Stimulated activated CD8-positive, alpha-beta memory T cell treated with anti-CD3 and anti-CD28 coated beads, Interleukin-7, amount 100 ng/mL, for 1 hour (primary cell): ENCODE data around the gene COL25A1.
"Not testable (repeated sequence)": the region's sequence is repeated elsewhere in the genome, so short reads cannot be mapped to it uniquely, and the experiment has no call there.

Experiments
- DNase-seq, 2 donors: peaks; one replicate each; pipeline ENCODE4 v3.0.0-alpha.2; 2020; ENCODE audit warnings: low read depth in 2 of 2

The COL25A1 gene

DNA sequence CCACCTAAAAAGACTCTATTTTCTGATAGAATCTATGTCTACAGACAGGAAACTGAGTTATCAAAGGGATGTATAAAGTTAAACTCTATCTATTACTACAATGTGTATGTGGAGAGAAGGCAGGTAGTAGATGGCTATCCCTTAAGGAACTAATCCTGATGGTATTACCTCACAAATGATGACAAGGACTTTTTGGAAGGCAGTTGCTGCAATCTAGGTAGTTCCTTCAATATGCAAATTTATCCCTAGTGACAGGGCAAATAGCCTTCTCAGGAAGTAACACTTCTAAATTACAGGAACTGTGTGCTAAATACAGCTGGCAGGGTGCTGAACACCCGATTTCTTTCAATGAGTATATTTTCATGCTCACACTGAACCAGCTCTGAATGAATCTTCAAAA, 177.4 kb downstream of the COL25A1 start:
- DNase-seq: no peak

DNA sequence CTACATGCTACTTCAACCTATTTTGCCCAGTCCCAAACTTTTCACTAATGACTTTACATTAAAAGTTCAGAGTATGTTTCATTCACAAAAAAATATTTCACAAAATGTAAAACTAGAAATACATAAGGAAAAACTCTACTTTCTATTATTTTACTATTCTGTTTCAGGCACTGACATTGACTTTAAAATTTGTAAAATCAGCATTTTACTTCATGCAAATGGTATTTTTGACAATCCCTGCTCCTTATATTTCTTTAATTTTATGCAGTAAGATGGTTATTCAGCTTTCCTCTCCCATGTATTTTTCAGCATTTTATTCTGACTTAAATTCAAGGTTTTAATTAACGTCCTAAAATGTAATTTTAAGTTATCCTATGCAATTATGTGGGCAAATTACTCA, 178.5 kb downstream of the COL25A1 start:
- DNase-seq: no peak

DNA sequence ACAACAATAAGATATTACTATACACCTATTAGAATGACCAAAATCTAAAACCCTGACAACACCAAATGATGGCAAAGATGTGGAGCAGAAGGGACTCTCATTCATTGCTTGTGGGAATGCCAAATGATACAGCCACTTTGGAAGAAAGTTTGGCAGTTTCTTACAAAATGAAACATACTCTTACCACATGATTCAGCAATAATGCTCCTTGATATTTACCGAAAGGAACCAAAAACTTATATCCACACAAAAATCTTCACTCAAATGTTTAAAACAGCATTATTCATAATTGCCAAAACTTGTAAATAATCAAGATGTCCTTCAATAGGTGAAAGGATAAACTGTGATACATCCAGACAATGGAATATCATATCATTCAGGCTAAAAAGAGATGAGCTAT, 180.9 kb downstream of the COL25A1 start:
- DNase-seq: no peak

DNA sequence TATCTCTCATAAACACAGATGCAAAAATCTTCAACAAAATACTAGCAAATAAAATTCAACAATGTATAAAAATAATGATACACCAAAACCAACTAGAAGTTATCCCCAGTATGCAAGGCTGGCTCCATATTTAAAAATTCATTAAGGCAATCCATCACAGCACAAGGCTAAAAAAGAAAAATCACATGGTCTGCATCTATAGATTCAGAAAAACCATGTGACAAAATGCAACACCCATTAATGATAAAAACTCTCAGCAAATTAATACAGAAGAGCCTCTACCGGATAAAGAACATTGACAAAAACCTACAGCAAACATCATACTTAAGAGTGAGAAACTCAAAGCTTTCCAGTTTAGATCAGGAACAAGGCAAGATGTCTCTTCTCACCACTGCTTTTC, 182.6 kb downstream of the COL25A1 start:
- DNase-seq: no peak

DNA sequence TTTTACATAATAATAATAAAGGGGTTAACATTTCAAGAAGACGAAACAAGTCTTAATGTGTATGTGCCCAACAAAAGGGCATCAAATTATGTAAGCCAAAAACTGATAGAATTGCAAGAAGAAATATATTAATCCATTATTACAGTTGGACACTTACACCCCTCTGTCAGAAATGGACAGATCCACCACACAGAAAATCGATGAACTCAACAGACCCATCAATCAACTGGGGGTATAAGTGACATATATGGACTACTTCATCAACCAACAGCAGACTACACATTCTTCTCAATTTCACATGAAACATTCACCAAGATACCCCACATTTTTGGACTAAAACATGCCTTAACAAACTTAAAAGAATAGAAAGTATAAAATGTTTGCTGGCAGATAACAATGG, 183.8 kb downstream of the COL25A1 start:
- DNase-seq: no peak

DNA sequence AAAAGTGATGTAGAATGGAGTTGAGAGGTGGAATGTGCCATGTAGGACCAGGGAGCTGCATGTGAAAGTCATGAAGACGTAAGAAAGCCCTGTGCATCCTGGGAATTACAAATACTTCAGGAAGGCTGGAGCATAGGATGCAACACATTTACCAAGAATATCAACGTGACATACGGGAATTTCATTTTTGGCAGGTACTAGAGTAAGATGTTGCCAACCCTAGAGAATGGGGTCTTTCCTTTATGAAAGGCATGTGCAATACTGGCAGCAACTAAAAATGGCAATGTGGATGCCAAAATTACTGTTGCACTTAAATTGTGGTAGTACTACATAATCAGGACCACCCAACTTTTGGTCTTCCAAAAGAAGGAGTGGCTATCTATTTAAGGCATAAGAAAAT, 188.0 kb downstream of the COL25A1 start:
- no peak for DNase-seq

DNA sequence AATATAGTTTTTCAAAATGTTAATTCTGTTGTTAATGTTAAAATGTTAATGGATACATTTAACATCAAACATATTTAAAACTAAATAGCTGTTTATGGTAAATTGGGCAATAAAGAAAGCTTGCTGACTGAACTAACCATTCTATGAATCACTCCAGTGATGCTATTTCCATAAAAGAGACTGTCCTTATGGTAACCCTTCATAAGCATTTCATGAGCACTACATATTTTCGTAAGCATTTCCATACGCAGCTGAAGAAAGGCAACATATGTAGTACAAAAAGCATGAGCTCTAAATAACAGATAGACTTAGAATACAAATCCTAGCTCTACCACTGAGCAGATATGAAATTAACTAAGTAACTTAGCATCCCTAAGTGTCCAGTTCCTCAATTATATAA, 188.9 kb downstream of the COL25A1 start:
- DNase-seq: no peak

DNA sequence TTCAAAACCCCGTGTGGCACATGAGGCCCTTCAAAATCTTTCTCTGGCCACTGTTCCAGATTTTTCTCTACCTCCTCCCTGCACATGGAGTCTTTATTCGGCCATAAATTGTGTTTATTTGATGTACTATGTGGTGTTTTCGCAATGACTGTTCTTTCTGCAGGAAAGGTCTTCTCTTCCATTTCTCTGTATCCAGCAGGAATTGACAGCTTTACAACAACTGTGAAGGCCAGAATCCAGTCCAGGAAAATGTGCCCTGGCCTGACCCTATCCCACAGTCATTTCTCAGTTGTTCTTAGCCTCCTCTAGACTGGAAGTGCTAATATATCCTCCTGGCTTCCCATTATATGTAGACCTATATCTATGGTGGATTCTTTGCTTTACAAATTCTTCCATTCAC, 191.4 kb downstream of the COL25A1 start:
- no peak for DNase-seq

DNA sequence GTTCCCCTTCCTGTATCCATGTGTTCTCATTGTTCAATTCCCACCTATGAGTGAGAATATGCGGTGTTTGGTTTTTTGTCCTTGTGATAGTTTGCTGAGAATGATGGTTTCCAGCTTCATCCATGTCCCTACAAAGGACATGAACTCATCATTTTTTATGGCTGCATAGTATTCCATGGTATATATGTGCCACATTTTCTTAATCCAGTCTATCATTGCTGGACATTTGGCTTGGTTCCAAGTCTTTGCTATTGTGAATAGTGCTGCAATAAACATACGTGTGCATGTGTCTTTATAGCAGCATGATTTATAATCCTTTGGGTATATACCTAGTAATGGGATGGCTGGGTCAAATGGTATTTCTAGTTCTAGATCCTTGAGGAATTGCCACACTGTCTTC, 194.2 kb downstream of the COL25A1 start:
- not testable (repeated sequence) for DNase-seq

DNA sequence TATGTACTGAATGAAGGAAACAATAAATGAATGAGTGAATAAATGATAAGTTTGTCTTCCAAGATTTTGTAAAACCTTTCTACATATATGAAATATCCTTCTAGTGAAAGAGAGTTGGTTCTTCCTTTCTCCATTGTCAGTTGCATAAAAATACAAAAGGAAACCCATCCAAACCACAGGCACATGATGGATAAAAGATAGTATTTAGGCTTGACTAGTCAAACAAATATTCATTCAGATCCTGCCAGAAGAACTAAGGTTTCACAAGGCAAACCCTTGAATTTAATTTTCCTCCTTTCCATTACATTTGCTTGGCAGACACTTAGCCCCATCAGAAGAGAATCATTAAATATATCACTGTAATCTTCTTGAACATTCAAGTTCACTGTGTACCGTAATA, 208.4 kb downstream of the COL25A1 start:
- DNase-seq: no peak

DNA sequence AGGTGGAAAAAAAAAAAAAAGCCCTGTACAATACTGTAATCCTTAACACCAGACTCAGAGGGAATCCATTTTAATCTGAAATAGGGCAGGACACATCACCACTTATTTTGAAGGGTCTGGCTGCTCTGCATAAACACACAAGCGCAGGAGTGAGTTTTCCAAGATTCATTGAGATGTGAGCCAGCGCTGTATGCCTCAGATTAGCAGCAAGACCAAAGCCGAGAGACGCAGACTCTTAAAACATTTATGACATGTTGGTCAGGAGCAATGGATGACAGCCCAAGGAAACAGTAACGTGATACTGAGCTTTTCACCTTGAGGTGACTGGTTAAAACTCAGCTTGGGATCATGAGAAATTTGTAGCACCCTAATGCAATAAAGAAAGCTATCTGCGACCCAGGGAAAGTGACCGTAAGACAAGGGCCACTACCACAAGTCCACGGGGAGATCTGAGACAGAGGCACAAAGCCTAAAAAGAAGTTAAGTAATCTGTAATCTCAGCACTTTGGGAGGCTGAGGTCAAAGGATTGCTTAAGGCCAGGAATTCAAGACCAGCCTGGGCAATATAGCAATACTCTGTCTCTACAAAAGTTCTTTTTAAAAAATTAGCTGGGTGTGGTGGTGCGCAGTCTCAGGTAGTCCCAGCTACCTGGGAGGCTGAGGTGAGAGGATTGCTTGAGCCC, 210.6 kb downstream of the COL25A1 start:
- DNase-seq: no peak

DNA sequence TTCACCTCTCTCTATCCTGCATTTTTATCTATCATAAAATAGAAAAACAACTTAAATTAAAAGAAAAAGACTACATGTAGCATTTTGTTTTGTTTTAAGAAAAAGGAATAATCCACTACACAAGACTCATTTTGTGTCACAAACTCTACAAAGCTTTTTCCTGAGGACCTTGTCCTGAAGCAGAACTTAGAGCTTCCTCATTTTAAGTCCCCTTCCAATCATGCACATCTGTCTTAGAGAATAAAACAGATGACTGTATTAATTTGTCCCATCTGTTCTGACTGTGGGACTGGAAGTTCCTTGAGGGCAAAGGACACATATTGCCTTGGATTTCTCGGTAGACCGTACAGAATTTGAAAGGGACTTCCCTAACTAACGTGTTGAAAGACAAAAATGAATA, 218.5 kb downstream of the COL25A1 start:
- no peak for DNase-seq

DNA sequence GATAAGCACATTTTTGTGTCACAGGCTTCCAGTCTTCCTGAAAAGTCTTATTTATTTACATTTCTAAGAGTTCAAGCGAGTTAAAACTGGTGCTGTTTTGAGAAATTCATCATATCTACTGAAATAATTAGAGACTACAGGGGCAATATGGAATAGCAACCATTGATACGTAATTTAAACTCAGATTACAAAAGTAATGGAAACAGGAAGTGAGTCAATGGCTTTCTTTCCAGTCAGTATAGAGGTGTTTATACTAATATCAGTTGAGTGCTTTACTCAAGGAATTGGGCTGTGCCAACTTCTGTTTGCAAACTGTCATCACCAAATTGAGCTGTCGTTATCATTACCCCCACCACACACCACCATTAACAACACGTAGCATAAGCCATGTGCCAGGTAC, 222.7 kb downstream of the COL25A1 start:
- DNase-seq: no peak

DNA sequence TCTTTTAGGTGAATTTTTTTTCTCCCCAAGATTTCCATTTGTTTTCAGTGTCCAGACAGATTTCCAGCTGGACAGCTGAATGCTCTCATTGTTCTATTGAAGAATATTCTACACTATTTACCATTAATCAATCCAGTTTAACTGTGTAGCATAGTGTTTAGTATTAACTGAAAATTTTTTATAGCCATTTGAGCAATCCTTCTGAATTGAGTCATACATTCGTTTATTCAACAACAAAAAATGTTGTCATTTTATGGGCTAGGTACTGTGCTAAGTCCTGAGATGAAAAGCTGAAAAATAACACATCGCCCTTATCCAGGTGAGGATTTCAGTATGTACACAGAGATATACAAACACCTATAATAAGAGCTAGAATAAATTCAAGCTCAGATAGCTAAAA, 223.3 kb downstream of the COL25A1 start:
- DNase-seq: no peak

DNA sequence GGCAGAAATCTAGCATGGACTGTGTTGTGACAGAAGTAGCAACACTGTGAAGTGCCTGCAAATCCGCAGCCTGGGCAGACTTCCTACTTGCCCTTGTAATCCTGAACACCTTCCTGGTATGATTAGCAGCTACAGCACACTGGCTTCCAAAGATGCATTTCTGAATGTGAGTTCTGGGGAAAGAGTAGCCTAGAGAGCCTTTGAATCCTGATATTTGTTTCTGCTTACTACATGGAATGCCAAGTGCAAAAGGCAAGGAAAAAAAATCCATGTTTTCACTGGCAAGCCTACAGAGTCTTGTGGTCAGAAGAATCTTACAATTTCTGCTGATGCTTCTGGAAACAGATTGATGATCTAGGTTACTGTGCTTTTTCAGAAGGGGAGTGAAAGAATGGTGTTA, 223.7 kb downstream of the COL25A1 start:
- no peak for DNase-seq

DNA sequence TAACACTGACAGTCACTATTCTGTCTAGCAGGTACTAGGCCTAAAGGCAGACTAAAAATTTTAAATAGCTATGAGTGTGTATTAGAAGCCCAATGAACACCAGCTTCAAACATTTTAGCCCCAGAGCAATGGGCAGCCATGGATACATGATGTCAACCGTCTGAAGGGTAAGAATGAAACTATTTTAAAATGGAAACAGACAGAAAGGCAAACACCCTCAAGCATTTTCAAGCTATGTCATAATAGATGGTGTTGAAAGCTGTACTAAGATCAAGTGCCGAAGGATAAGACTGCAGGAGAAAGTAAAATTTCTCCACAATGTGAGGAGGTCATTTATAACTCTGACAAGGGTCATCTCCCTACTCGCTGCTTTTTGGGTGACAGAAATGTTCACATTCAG, 225.0 kb downstream of the COL25A1 start:
- no peak for DNase-seq

DNA sequence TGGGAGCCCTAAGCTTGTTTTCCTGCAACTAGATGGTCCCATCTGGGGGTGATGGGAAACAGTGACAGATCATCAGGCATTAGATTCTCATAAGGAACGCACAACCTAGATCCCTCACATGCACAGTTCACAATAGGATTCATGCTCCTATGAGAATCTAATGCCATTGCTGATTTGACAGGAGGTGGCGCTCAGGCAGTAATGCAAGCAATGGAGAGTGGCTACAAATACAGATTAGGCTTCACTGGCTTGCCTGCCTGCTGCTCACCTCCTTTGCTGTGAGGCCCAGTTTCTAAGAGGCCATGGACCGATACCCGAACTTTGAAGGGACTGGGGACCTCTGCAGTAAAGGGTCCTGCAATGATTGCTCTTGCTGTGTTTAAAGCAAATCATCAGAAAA, 225.7 kb downstream of the COL25A1 start:
- DNase-seq: not testable (repeated sequence)

DNA sequence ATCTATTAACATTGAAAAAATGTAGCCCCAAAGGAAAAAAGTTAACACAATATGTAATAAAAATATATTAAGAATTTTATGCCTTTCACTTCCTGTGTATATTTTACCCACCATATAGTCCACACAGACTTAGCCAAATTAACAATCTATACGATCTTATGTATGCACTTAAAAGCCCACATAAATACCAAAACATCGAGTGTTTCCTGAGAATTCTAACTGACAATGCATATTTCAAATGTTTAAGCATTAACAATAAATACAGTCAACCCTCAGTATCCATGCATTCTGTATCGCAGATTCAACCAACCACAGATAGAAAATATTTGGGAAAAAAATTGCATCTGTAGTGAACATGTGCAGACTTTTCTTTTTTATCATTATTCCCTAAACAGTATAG, 226.8 kb downstream of the COL25A1 start:
- no peak for DNase-seq

DNA sequence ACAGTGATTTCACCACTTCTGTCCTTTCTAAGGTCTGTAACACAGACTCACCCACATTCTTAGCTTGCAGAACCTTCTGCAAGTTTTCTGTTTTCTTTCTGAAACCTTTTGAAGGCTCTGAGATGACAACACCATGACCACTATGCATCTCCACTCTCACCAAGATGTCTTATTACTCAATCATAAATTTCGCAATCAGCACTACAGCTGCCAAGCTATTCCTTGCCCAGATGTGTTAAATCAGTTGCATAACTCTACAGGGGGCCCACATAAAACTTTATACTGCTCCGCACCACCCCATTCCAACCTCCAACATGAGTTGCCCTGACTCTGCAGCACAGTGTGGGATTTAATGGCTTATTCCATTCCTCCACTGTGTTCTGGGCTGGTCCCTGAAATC, 229.9 kb downstream of the COL25A1 start:
- DNase-seq: no peak

DNA sequence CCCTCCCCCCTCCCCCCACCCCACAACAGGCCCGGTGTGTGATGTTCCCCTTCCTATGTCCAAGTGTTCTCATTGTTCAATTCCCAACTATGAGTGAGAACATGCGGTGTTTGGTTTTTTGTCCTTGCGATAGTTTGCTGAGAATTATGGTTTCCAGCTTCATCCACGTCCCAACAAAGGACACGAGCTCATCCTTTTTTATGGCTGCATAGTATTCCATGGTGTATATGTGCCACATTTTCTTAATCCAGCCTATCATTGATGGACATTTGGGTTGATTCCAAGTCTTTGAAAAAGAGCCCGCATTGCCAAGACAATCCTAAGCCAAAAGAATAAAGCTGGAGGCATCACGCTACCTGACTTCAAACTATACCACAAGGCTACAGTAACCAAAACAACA, 231.8 kb downstream of the COL25A1 start:
- DNase-seq: not testable (repeated sequence)

DNA sequence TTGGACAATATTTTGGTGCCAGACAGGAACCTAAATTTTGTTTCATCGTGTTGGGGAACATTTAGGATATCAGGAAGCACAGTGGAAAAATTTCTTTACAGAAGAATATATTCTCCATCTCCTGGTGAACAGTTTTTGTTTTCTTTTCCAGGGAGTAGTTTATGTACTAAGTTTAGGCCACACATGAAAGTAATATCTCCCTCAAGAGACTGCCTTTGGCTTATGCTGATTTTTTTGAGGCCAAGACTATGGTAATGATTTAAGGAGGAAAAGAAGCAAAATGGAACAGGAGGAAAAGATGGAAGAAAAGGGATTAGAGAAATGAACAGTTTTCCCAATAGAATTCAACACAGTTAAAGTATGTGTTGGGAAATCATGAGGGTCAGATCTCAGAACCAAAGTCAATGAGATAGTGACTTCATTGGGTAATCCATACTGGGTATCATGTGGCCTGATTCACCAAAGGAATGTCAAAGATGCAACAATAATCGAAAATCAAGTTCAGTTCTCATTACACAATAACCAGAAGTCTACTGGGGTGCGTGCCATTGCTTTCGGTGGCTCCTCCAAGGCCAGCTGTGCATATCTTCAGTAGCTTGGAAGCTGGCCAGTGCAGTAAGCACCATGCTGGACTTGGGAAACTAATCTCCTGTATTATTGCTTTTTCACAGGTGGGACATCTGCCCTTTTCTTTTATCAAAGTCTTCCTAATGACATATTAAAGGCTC, 234.8 kb downstream of the COL25A1 start:
- DNase-seq: no peak

DNA sequence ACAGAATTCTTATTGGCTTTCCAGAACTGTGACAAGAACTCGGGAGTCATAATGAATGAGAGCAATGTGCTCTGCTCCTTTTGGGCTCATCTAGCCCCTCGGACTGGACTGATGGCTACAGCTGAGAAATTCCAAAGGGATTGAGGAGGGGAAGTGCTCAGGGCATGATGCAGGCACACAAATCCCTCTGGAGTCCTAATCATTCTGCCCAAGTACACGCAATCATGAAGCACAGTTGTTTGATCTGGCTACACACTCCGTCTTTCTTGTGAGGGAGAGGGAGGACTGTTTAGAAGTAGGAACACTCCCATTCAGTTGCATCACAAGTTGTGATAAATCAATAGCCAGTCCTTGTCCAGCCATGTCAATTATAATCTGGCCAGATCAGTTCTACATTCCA, 237.5 kb downstream of the COL25A1 start:
- DNase-seq: no peak

DNA sequence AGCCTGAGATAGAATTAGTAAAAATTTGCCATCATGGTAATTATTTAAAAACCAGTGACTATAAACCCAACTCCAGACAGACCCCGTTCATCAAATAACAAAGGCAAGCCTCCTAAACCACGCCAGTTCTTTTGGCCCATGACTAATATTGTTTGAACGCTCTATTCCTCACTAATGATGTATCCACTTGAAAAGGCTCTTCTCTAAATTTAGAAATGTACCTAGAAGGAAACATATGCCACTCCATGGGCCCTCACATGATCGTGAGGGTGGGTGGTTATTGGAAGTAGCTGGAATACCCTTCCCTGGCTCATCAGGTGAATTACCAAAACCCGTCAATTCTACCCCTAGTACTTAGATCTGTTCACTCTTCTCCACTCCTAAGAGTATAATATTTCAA, 249.2 kb downstream of the COL25A1 start:
- no peak for DNase-seq

DNA sequence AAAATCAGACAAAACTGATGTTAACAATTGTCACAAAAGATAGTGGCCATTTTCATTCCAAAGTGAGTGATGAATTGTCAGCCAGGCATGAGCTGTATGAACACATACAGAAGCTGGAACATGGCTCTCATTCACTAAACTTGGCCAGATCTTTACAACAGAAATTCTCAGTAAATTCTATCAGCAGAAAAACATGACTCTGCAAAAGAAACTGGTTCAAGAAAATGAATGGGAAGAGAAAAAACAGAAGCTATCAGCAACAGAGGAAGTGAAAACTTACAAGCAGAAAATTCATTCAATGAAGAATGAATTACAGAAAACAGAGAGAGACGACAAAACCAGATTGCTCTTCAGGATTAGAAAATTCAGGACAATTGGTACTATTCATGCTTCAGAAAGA, 249.6 kb downstream of the COL25A1 start:
- DNase-seq: no peak
